Activated T-cell treated with anti-CD3 and anti-CD28 coated beads for 24 hours (primary cell): Measurements from ENCODE around the gene STX4.

ENCODE experiments used
- DNase-seq: peaks from one replicate; pipeline ENCODE4 v3.0.0-alpha.2; 2020; ENCODE audit warnings: low read depth

Gene STX4

DNA sequence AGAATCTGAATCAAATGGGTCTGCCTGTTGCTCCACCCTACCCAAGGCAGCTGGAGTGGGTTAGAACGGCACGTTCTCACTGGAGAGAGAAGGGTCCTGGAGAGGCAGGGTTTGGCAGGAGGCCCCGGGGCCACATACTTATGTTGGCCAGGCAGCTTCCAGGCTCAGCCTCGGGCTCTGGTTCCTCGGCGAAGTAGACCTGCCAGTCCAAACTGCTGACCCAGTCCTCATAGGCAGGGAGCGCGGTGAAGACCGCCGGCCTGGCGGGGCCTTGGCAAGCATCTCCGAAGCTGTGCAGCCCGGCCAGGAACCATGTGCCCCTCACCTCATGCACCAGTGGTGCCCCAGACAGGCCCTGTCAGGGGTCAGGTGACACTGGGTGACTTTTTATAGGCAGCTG, 50.6 kb downstream of the STX4 start:
- no peak for DNase-seq

DNA sequence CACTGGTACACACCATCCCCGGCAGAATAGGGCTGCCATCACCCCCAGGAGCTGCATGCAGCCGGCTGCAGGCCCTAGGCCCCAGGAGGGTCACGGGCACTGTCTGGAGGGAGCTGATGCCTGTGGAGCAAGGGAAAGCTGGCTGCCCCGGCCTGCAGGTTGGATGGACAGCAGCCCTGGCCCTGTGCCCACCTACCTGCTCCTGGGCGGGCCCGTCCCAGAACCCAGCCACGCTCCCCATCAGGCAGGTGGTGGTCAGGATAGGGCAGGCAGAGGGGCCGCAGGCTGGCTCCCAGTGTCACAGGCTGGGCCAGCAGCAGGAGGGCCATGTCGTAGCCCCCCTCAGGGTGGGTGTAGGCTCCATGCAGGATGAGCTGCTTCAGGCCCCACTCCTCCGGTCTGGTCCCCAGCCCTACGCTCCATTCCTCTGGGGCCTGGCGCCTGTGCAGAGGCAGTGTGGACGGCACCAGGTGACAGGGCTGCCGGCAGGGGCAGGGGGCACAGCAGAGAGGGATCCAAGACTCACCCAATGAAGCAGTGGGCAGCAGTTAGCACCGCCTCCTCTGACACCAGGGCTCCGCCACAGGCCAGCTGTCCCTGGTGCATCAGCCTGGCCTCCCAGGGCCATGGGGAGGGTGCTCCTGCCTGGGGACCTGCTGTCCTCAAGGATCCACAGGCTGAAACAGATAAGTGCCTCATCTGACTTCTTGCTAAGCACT, 51.4 kb downstream of the STX4 start:
- DNase-seq = no peak

DNA sequence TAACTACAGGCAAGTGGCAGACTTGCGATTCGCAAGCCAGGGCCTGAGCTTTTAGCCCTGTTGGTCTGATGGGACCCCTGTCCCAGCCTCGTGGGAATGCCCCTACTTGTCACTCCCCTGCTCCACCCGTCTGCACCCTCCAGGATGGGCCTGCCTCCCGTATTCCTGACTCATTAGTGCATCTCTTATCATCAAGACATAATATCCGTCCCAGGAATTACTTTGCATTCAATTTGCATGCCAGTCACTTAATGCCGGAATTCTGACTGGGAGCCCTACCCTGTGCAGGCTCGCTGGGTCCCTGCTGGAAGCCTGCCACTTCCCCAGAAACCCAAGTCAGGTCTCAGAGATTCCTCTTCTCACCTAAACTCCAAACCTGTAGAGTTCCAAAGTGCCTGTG, 52.1 kb downstream of the STX4 start:
- no peak for DNase-seq

DNA sequence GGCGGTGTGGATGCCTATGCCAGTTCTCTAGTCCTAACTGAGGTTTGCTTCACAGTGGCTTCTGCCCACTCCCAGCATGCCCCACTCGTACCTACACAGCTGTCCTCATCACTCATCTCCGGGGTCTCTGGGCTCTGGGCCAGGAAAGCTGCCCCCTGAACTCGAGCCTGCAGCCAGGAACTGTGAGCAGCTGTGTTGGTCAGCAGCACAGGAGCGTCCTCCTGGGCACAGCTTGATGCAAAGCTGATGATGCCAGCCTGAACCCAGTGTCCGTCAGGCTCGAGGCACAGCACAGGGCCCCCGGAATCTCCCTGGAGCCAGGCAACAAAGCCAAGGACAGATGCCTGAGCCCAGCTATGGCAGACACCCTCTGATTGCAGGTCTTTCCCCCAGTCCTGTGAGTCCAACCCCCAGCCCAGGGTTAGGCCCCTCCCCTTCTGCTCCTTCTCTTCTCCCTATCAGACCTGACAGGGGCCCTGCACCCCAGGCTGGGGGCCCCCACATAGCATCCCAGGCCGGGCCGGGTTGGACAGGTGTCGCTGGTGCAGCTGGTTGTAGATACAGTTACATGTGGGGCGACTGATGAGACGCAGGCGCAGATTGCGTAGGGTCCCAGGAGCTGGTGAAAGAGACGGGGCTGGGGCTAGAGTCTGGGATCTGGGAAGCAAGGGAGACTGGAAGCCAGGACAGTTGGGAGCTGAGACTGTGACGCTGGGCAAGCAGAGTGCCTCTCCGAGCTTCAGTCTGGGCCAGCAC, 52.7 kb downstream of the STX4 start:
- no peak for DNase-seq

DNA sequence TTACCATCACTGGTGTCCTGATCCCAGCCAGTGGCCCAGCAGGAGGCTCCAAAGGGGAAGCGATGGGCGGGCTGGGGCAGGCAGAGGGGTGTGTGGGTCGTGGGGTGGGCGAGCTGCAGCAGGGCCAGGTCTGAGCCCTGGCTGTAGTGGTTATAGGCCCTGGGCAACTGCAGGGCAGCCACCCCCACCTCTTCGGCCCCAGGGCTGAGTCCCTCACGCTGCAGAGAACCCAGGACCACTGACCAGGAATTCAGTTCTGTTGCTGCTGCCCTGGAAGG, 53.2 kb downstream of the STX4 start:
- DNase-seq = no peak

DNA sequence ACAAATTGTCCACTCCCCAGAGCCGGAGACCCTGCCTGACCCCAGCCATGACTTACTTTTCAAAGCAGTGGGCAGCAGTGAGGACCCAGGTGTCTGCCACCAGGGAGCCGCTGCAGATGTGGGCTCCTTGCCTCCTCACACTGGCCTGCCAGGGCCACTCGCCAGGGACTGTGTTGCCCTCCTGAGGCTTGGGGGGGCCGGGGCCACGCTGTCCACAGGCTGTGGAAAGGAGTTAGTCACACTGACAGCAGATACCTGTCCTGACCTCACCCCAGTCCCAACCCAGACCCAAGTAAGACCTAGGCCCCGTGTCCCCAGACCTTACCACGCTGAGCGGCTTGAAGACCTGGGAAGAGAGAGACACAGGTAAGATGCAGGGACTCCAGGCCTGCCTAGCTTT, 54.1 kb downstream of the STX4 start:
- no peak for DNase-seq

DNA sequence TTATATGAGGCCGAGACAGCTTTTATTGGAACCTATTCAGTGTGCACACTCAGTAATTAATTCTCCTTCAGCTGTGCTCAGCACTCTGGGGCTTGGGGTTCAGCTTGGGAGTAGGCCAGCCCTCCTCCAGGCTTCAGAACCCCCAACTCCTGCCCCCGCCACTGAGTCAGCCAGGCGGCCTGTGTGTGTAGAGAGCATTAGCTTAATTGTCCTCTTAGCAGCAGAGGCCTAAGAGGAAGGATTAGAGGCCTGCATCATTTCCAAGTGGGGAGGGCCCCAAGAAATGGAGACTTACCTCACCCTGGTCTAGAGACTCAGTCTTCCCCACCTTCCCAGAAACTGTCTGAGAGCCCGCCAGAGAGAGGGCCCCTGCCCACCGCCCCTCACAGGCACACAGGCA, 54.6 kb downstream of the STX4 start:
- DNase-seq = no peak

DNA sequence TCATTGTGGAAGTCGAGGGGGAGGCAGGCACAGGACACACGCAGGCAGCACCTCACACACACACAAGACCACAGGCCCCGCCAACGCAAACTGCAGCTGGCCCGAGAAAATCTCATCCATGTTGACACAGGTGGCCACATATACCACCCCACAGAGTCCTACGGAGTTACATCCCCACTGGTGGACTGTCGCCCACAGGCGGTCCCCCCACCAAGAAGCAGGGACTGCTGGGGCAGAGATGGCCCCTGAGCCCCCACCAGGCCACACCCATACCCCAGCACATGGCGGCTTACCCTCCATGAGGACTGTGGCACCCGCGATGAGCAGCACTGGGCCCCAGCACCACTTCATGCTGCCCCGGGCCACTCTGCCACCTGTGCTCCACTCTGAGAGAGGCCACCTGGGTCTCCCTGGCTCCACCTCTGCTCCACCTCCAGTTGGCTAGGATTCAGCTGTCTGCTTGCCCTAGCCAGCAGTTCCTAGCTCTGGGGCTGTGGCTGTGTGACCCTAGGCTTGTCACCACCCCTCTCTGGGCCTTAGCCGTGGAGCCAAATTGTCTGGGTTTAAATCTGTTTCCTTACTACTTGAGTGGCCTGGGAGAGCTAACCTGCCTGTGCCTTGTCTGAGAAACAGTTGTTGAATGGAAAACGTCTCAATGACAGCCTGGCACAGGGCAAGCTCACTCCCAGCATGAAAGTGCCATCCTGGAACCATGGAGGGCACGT, 55.3 kb downstream of the STX4 start, which contains the start of gene PRSS53:
Gene PRSS53, minus strand, starts transcription at position 485 of the 725 bp plus-strand sequence. Its CDS starts 134 bp downstream, at position 351.
- no peak for DNase-seq

DNA sequence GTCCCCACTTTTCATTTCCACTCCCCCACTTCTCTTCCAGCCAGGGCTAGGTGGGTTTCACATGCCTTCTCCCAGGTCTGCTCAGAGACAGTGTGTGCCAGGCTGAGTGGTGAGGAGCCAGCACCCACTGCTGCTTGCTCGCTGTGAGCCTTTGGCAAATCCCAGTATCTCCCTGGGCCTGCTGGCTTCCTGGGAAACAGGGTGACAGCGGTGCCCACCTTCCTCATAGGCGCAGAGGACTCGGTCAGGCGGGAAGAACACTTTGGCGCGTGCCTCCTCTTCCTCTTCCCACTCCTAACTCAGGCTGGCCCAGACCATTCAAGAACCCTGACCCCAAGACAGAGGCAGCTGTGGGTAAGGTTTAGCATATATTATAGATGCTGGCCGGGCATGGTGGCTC, 55.8 kb downstream of the STX4 start:
- no peak for DNase-seq
